Ishikawa (cell line): ENCODE data around the gene ALDH5A1.

Experiments used
- CEBPB ChIP-seq: IDR thresholded peaks from 2 replicates; pipeline ENCODE4 v1.6.1; 2012
- CREB1 ChIP-seq: IDR thresholded peaks from 2 replicates; pipeline ENCODE4 v1.6.1; 2012; ENCODE audit warnings: low read depth
- EGR1 ChIP-seq: IDR thresholded peaks from 2 replicates; pipeline ENCODE4 v1.6.1; 2012
- EP300 ChIP-seq: IDR thresholded peaks from 2 replicates; pipeline ENCODE4 v1.6.1; 2012; ENCODE audit warnings: borderline replicate concordance
- FOXM1 ChIP-seq: IDR thresholded peaks from 2 replicates; pipeline ENCODE4 v1.6.1; 2012; ENCODE audit warnings: low read depth, borderline replicate concordance
- NFIC ChIP-seq: IDR thresholded peaks from 2 replicates; pipeline ENCODE4 v1.6.1; 2012
- RAD21 ChIP-seq: IDR thresholded peaks from 2 replicates; pipeline ENCODE4 v1.6.1; 2012; ENCODE audit warnings: low read depth
- TAF1 ChIP-seq: IDR thresholded peaks from 2 replicates; pipeline ENCODE4 v1.6.1; 2012; ENCODE audit warnings: low read depth, mild to moderate bottlenecking
- TCF12 ChIP-seq: IDR thresholded peaks from 2 replicates; pipeline ENCODE4 v1.6.1; 2012; ENCODE audit warnings: low read depth
- TEAD4 ChIP-seq: IDR thresholded peaks from 2 replicates; pipeline ENCODE4 v1.6.1; 2012
- YY1 ChIP-seq: IDR thresholded peaks from 2 replicates; pipeline ENCODE4 v1.6.1; 2012; ENCODE audit warnings: low read depth
- ZBTB7A ChIP-seq: IDR thresholded peaks from 2 replicates; pipeline ENCODE4 v1.6.1; 2012; ENCODE audit warnings: low read depth
- TF ChIP-seq, protein P1 (sequence below): IDR thresholded peaks from 2 replicates; pipeline ENCODE4 v1.6.1; 2012
- TF ChIP-seq, protein P2 (sequence below): IDR thresholded peaks from 2 replicates; pipeline ENCODE4 v1.6.1; 2012; ENCODE audit warnings: low read depth, mild to moderate bottlenecking
- TF ChIP-seq, protein P3 (sequence below): IDR thresholded peaks from 2 replicates; pipeline ENCODE4 v1.6.1; 2012

Gene ALDH5A1

DNA sequence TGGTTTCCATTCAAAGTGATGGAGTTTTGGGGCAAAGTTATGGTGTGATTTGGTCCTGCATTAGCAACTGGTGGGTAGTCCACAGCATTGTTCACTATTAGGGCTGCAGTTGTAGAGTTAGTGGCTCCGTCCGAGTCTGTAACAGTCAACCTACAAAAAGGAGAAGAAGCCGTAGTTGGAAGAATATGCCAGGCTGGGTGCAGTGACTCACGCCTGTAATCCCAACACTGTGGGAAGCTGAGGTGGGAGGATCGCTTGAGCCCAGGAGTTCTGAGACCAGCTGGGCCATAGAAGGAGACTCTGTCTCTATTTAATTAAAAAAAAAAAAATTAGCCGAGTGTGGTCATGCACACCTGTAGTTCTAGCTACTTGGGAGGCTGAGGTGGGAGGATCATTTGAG is 81.7 kb downstream of the ALDH5A1 start:
- TF ChIP-seq TCF12 = no peak
- TF ChIP-seq, protein P1, sequence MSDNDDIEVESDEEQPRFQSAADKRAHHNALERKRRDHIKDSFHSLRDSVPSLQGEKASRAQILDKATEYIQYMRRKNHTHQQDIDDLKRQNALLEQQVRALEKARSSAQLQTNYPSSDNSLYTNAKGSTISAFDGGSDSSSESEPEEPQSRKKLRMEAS = no peak
- TF ChIP-seq FOXM1 = no peak
- TF ChIP-seq YY1 = no peak
- TF ChIP-seq TEAD4 = no peak
- no peak for TF ChIP-seq RAD21
- TF ChIP-seq, protein P2, sequence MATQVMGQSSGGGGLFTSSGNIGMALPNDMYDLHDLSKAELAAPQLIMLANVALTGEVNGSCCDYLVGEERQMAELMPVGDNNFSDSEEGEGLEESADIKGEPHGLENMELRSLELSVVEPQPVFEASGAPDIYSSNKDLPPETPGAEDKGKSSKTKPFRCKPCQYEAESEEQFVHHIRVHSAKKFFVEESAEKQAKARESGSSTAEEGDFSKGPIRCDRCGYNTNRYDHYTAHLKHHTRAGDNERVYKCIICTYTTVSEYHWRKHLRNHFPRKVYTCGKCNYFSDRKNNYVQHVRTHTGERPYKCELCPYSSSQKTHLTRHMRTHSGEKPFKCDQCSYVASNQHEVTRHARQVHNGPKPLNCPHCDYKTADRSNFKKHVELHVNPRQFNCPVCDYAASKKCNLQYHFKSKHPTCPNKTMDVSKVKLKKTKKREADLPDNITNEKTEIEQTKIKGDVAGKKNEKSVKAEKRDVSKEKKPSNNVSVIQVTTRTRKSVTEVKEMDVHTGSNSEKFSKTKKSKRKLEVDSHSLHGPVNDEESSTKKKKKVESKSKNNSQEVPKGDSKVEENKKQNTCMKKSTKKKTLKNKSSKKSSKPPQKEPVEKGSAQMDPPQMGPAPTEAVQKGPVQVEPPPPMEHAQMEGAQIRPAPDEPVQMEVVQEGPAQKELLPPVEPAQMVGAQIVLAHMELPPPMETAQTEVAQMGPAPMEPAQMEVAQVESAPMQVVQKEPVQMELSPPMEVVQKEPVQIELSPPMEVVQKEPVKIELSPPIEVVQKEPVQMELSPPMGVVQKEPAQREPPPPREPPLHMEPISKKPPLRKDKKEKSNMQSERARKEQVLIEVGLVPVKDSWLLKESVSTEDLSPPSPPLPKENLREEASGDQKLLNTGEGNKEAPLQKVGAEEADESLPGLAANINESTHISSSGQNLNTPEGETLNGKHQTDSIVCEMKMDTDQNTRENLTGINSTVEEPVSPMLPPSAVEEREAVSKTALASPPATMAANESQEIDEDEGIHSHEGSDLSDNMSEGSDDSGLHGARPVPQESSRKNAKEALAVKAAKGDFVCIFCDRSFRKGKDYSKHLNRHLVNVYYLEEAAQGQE = no peak

DNA sequence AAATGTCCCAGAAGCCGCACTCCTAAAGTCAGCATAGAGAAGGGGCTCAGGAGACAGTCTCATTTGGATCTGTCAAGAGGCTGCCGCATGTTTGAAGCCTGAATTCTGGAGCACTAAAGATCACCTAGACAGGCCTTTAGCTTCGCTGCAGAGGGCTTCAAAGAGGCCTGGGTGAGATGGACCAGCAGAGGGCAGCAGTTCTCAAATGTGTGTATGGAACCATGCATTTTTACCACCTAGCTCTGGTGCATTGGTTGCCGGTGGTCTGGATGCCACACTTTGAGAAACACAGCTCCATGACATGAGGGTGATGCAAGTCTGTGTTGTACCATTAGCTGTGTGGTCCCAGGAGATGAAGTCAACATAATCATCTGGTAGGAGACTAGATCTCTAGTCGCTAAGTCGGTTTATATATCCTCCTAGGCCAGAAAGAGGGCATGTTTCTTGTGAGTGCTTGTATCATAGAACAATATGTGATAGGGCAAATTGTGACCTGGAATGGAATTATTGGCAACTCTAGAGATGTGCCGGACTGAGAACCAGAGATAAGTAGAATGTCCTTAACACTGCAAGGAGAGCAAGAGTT is 86.4 kb downstream of the ALDH5A1 start:
- TF ChIP-seq RAD21 = peak; percentile 72
- TF ChIP-seq, protein P2 = no peak

DNA sequence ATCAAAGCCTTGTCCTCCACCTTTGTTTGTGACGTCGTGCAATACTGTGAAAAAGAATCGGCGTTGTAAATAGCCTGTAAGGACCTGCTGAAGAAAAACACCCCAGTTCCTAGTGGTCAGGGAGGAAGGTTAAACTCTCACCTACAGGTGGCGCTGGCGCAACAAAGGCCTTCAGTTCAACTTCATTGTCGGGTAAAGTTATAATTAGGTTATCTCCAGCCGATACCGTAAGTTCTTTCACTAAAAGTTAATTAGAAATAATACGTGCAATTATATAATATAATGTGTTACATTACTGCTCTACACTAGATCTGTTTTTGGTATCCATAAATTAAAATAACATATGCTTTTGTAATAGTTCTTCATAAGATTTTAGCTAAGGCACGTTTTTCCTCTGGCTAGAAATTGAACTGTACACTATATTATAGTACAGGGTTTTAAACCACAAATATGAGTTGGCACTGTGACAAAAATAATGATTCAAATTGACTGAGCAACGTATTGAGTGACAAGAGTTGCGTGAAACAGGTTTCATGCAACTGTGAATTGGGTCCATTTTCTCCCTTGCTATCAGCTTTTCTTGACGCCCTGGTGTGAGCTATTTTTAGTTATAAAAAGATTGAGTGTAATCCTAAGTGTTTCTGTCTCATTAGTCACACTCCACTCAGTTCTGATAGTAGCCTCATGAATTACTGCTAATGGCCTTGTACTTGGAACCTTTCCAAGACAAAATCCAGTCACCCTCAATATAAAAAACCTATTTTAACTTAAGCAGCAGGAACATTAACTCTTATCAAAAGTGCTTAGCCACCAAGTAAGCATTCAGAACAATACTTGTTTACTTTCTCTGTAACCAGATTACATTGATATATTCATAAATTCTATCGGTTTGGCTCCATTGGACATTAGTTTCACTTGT is 89.0 kb downstream of the ALDH5A1 start:
- TF ChIP-seq RAD21 = peak; percentile 70
- peak; percentile 64 for TF ChIP-seq NFIC
- no peak for TF ChIP-seq YY1

DNA sequence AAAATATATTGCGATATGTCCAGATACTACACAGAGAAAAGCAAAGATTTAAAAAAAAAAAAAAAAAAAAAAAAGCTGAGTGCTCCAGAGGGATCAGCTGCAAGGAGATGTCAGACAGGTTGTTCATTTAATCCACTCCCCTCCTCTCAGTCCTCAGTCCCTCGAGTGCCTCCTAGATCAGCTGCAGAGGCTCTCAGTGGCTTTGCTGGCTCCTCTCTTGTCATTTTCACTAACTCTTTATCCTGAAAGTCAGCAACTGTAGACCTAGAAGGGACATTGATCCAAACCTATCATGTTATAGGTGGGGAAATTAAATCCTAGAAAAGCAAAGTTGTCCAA is 89.6 kb downstream of the ALDH5A1 start:
- no peak for TF ChIP-seq CEBPB
- no peak for TF ChIP-seq EGR1
- TF ChIP-seq, protein P1 = no peak
- no peak for TF ChIP-seq EP300
- no peak for TF ChIP-seq ZBTB7A
- TF ChIP-seq RAD21 = no peak
- TF ChIP-seq, protein P2 = no peak
- no peak for TF ChIP-seq CREB1
- TF ChIP-seq, protein P3, sequence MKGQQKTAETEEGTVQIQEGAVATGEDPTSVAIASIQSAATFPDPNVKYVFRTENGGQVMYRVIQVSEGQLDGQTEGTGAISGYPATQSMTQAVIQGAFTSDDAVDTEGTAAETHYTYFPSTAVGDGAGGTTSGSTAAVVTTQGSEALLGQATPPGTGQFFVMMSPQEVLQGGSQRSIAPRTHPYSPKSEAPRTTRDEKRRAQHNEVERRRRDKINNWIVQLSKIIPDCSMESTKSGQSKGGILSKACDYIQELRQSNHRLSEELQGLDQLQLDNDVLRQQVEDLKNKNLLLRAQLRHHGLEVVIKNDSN = no peak
- no peak for TF ChIP-seq NFIC
- TF ChIP-seq TAF1 = no peak
- TF ChIP-seq FOXM1 = no peak
- no peak for TF ChIP-seq TCF12
- no peak for TF ChIP-seq TEAD4
- TF ChIP-seq YY1 = no peak
